Mammary epithelial cell (primary cell): ENCODE results near the gene COMMD3.

Source experiments
- CTCF ChIP-seq, 2 donors: IDR thresholded peaks in 1 of 2; conservative IDR thresholded peaks in 1 of 2; 2 replicates each; pipeline ENCODE4 v1.5.1; 2011 to 2012; ENCODE audit warnings: inconsistent platforms in 2 of 2, low read length in 2 of 2, mild to moderate bottlenecking in 2 of 2, control low read depth in 1 of 2, low read depth in 1 of 2; ENCODE audit not compliant: insufficient read depth in 1 of 2; ENCODE audit errors: extremely low read depth in 1 of 2
- EZH2 ChIP-seq: IDR thresholded peaks from 2 replicates; pipeline ENCODE4 v1.6.1; 2012; ENCODE audit warnings: low read length, inconsistent platforms, borderline replicate concordance

GRCh38 chr10:22365233-22365632, 49.0 kb downstream of the COMMD3 start:
- TF ChIP-seq EZH2 (no peak), CTCF (conservative IDR thresholded peaks at IDR 0.05 in 1 of 2, IDR thresholded peaks at IDR 0.05 in 1 of 2; ENCODE audit: extremely low read depth in 1 of 2, insufficient read depth in 1 of 2, low read depth in 1 of 2, low read length in 2 of 2) (no peak)
